Stomach smooth muscle (tissue), 2 donors: ENCODE results near the gene LRP2.

ENCODE experiments used
- H3K27ac ChIP-seq: one replicate; pipeline ENCODE4 v1.7.0; 2013; ENCODE audit warnings: mild to moderate bottlenecking, low read length, inconsistent platforms
- H3K27me3 ChIP-seq, 2 donors: one replicate each; pipeline ENCODE4 v1.7.0; 2013; ENCODE audit warnings: low read length in 2 of 2; ENCODE audit not compliant: insufficient read depth in 2 of 2, control insufficient read depth in 1 of 2
- H3K36me3 ChIP-seq, 2 donors: one replicate each; pipeline ENCODE4 v1.7.0; 2013; ENCODE audit warnings: low read length in 2 of 2; ENCODE audit not compliant: control insufficient read depth in 2 of 2, insufficient read depth in 2 of 2
- H3K4me1 ChIP-seq: one replicate; pipeline ENCODE4 v1.7.0; 2013; ENCODE audit warnings: low read length; ENCODE audit not compliant: control insufficient read depth, insufficient read depth
- H3K4me3 ChIP-seq, 2 donors: one replicate each; pipeline ENCODE4 v1.7.0; 2013; ENCODE audit warnings: low read length in 2 of 2
- H3K9ac ChIP-seq, 2 donors: one replicate each; pipeline ENCODE4 v1.7.0; 2013; ENCODE audit warnings: low read length in 2 of 2, mild to moderate bottlenecking in 1 of 2
- H3K9me3 ChIP-seq, 2 donors: one replicate each; pipeline ENCODE4 v1.7.0; 2013; ENCODE audit warnings: low read length in 2 of 2; ENCODE audit not compliant: control insufficient read depth in 2 of 2
- donor health status: healthy.
- donor health status: Pancreatic carcinoma.

The LRP2 gene

DNA sequence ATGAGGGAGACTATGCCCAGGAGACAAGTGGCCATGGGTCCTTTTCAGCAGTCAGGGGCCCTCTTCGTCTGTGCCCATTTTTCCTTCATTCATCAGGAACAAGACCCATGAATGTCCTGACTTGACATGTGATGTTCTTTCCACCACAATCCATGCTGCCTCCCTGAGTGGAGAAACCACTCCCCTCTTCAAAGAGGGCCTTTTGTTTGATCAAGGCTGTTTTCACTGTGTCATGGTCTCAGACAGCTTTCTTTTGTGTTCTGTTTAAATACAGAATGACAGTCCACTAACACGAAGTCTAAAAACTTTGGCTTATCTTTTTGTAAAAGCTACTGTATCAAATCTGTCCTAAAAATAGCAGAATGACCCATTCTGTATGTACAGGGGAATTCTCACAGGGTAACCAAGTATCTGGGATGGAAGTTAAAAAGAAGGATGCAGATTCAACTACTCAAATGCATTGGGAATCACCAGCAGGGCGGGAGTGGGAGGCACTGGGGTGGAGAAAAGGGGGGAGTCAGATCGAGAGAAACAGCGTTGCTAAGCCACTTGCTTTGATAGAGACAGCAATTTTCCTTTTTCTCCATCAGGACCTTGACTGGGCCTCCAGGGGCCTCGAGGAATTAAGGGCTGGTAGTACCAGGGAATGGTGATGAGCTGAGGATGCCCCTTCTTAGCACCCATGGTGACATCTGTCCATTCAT lies 13.9 kb downstream of the LRP2 start:
- H3K9me3 ChIP-seq, result no peaks in the 10 kb centered on the region
- H3K27ac ChIP-seq, result no peak overlapping the region
- no peaks in the 10 kb centered on the region for H3K36me3 ChIP-seq
- no peak overlapping the region for H3K9ac ChIP-seq
- peaks cover 0 to 2% of the 10 kb centered on the region in 2 donors for H3K27me3 ChIP-seq
- H3K4me1 ChIP-seq, result no peaks in the 10 kb centered on the region
- H3K4me3 ChIP-seq, result no peak overlapping the region

GRCh38 chr2:169345486-169346437 lies 16.6 kb downstream of the LRP2 start:
- Histone ChIP-seq H3K4me1 (no peaks in the 10 kb centered on the region), H3K4me3 (no peak overlapping the region), H3K9ac (no peak overlapping the region), H3K36me3 (no peaks in the 10 kb centered on the region), H3K9me3 (no peaks in the 10 kb centered on the region), H3K27ac (no peak overlapping the region), H3K27me3 (peaks cover 0 to 2% of the 10 kb centered on the region in 2 donors)

DNA sequence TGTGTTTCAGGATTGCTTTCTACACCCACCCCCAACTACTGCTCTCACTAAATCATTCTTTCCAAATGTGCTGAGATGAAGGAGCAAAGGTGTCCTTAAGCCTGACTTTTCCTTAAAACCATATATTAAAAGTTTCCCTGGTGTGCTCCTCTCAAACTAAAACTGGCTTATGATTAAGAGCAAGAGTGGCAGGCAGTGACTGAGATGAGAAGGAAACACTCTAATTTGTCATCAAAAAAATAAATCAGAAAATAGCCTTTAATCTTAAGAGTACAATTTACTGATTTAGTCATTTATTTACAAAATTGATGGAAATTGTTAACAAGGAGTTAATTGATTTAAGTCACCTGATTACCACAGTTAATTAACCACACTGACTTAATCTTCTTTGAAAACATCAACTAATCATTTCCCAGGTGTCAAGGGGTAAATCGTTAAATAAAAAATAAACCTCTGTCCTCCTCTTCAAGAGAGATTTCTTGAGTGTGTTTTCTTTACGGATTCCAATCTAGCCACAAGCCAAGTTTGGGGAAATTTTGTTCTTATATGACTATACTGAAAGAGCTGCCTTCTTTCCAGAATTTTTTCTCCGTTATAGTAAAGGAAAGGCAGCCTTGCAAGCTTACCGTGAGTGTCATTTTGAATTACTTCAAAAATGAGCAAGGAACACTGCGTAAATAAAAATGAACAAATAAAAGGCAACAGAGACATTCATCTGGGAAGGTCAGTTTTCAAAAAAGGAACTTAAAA lies 17.4 kb downstream of the LRP2 start:
- Histone ChIP-seq H3K27ac (no peak overlapping the region), H3K4me1 (no peaks in the 10 kb centered on the region), H3K36me3 (no peaks in the 10 kb centered on the region), H3K27me3 (peaks cover 0 to 2% of the 10 kb centered on the region in 2 donors), H3K9ac (no peak overlapping the region), H3K9me3 (no peaks in the 10 kb centered on the region), H3K4me3 (no peak overlapping the region)

DNA sequence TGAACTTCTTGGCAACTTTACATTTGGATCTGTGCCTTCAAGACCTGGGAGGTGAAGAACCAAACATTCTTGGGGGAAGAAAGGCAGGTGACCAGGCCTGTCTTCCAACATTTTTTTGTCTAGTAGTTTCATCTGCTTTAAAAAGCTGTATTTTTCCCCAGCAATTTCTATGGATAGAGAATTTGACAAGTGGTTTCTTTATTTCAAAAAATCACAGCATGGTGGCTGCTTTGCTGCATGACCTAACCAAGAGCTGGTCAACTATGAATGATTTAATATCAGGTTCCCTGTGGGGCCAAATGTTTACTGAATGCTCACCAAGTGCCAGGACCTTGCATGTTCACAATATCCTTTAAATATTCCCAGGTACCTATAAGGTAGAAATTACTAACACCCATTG lies 19.1 kb downstream of the LRP2 start:
- Histone ChIP-seq H3K9me3 (no peaks in the 10 kb centered on the region), H3K27me3 (no peaks in the 10 kb centered on the region), H3K9ac (no peak overlapping the region), H3K4me3 (no peak overlapping the region), H3K27ac (no peak overlapping the region), H3K36me3 (no peaks in the 10 kb centered on the region), H3K4me1 (no peaks in the 10 kb centered on the region)

GRCh38 chr2:169339657-169340056 lies 22.7 kb downstream of the LRP2 start:
- no peak overlapping the region for H3K27ac ChIP-seq
- H3K9ac ChIP-seq, result no peak overlapping the region
- no peaks in the 10 kb centered on the region for H3K9me3 ChIP-seq
- no peaks in the 10 kb centered on the region for H3K27me3 ChIP-seq
- H3K36me3 ChIP-seq, result no peaks in the 10 kb centered on the region
- H3K4me1 ChIP-seq, result no peaks in the 10 kb centered on the region
- H3K4me3 ChIP-seq, result no peak overlapping the region

- Histone ChIP-seq H3K4me3 (no peak overlapping the region), H3K4me1 (no peaks in the 10 kb centered on the region)
Measured at GRCh38 chr2:169336695-169337094, 25.6 kb downstream of the LRP2 start.

DNA sequence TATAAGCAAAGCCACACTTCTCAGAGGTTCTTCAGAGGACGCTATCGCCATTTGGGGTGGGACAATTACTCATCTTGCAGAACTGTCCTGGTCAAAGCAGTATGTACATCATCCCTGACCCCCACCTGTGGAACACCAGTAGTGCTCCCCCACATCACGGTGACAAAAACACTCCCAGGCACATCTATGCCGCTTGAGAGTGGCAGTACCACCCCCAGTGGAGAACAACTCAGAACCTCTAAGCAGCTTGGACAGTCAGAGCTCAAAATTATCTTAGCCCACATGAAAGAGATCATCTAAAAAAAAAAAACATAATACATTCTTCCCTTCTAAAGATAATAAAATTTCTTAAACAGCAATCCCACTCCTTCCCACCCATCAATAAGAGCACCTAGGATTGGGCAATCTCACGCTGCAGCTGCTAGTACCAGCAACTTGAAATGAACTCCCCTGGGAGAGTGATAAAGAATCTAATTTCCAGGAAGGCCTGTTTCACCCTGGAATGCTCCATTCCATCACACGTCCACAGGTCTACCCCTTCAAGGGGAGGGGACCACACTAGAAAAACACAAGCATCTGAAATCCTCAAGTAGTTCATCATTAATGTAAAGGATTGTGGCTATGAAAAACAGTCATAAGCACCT lies 31.7 kb downstream of the LRP2 start:
- peaks cover 0 to 3% of the 10 kb centered on the region in 2 donors for H3K27me3 ChIP-seq
- no peaks in the 10 kb centered on the region for H3K9me3 ChIP-seq
- no peaks in the 10 kb centered on the region for H3K36me3 ChIP-seq
- no peak overlapping the region for H3K9ac ChIP-seq
- H3K4me1 ChIP-seq, result no peaks in the 10 kb centered on the region
- H3K4me3 ChIP-seq, result no peak overlapping the region
- H3K27ac ChIP-seq, result no peak overlapping the region

More at GRCh38 chr2:169336695-169337094, 25.6 kb downstream of the LRP2 start:
- Histone ChIP-seq H3K9ac (no peak overlapping the region), H3K36me3 (no peaks in the 10 kb centered on the region), H3K27ac (no peak overlapping the region), H3K9me3 (no peaks in the 10 kb centered on the region), H3K27me3 (no peaks in the 10 kb centered on the region)

DNA sequence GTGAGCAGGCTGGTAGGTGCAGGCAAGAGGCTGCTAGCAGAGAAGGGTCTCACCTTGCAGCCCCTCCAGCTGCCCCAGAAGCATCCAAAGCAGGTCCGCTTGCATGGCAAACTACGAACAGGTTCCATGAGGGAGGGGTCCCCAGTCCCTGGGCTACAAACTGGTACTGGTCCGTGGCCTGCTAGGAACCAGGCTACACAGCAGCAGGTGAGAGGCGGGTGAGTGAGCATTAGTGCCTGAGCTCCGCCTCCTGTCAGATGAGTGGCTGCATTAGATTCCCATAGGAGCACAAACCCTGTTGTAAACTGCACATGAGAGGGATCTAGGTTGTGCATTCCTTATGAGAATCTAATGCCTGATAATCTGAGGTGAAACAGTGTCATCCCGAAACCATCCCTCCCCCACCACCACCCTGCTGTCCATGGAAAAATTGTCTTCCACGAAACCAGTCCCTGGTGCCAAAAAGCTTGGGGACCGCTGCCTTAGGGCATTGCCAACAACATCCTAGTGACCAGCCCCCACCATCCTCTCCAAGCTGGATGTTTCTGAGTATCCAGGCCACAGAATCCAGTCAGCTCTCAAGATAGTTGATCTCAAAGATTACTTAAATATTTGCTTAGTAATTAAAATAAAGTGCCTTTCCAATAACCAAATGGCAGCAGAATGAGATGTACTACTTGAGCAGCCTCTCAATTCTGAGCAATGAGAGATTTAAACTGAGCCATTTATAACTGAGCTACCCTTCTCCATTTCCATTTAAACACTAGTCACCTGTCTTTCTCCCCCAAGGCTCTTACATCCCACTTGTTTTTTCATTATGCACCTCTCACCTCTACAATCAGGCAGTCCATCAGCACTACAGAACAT lies 32.4 kb downstream of the LRP2 start:
- Histone ChIP-seq H3K4me3 (no peak overlapping the region), H3K9me3 (no peaks in the 10 kb centered on the region), H3K4me1 (no peaks in the 10 kb centered on the region), H3K36me3 (no peaks in the 10 kb centered on the region), H3K9ac (no peak overlapping the region), H3K27ac (no peak overlapping the region), H3K27me3 (peaks cover 0 to 3% of the 10 kb centered on the region in 2 donors)

DNA sequence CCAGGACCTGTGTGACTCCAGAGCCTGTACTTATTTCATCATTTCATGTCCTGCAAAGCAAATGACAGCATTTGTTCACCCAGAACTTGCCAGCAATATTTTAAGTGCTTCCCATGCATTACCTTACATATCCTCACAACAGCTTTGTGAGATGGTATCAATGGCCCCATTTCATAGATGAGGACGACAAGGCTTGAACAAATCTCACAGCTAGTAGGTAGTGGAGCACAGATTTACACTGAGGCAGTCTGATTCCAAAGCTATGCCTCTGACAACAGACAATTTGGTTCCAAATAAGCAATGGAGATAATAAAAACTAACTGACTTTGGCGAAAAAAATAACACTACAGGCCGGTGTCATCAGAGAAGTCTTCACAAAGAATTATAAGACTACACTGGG lies 33.5 kb downstream of the LRP2 start:
- Histone ChIP-seq H3K27ac (no peak overlapping the region), H3K4me1 (no peaks in the 10 kb centered on the region), H3K36me3 (no peaks in the 10 kb centered on the region), H3K4me3 (no peak overlapping the region), H3K9ac (no peak overlapping the region), H3K27me3 (peaks cover 0 to 3% of the 10 kb centered on the region in 2 donors), H3K9me3 (no peaks in the 10 kb centered on the region)
